BJ (cell line): ENCODE data around the gene DDHD1. TPM values are rescaled to one million over a fixed set of nuclear protein-coding genes. Genes with fewer than 3 reads are reported as not detected.
"Not testable (repeated sequence)": the region's sequence is repeated elsewhere in the genome, so short reads cannot be mapped to it uniquely, and the experiment has no call there.

Experiments used
- CTCF ChIA-PET: fragments of 350-600 bp; formaldehyde crosslinking; extraction: SDS; loops from one replicate; lab custom pipeline; 2021; ENCODE audit warnings: antibody characterized with exemption, inconsistent platforms; lab: Yijun Ruan, JAX
- POLR2A ChIA-PET: fragments of 300-600 bp; sonication (Branson Sonifier 250); formaldehyde crosslinking; extraction: SDS; loops from one replicate; lab custom pipeline; 2021; ENCODE audit warnings: antibody characterized with exemption; lab: Charles Lee
- DNase-seq: peaks from one replicate; pipeline ENCODE4 v3.0.0-alpha.2; 2011; ENCODE audit warnings: low read depth
- H3K27me3 ChIP-seq: 2 replicates; pipeline ENCODE4 v1.6.0; 2011; ENCODE audit warnings: low read length; ENCODE audit not compliant: control insufficient read depth, insufficient read depth
- H3K36me3 ChIP-seq: 2 replicates; pipeline ENCODE4 v1.5.1; 2011; ENCODE audit warnings: low read length; ENCODE audit not compliant: control insufficient read depth, insufficient read depth
- H3K4me3 ChIP-seq: 2 replicates; pipeline ENCODE4 v1.5.1; 2011; ENCODE audit warnings: low read depth, mild to moderate bottlenecking, control low read depth, low read length
- polyA plus RNA-seq: library from polyadenylated mRNA; depleted of rRNA; stranded (reverse); fragments of >200 nt; gene quantifications from 2 replicates; pipeline ENCODE4 v1.2.3, GENCODE V29; 2011
- TF ChIP-seq, protein P1 (sequence below): IDR thresholded peaks from 2 replicates; pipeline ENCODE4 v1.5.1; 2011; ENCODE audit warnings: low read depth, mild to moderate bottlenecking, control low read depth, inconsistent platforms, low read length, moderate library complexity; ENCODE audit not compliant: insufficient read depth

Gene DDHD1
- polyA plus RNA-seq, 1 experiment, result 4.1 TPM

DNA sequence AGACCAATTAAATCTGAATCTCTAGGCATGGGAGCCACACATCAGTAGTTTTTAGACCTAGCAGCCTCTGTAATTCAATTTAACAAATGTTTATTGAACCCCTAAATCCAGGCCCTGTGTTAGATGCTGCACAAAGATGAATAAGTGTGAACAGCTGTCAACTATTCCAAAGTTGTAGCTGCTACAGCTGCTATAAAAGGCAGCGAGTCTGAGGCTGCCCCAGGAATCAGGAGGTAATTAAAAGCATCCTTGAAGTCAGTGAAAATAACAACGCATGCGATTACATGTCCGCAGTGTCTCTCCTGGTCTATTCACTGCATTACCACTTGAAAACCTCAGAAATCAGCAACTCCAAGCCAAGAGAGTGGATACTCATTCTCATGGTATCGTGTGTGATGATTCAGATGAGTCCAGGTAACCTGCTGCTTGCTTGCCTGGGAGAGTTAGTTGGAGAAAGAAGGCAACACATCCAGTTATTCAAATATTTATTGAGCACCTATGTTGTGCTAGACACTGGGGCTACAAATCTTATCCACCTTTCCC lies 34.9 kb upstream of the DDHD1 start:
- H3K36me3 ChIP-seq, result no peaks in the 10 kb centered on the region
- CTCF ChIA-PET, result no interaction called here
- H3K4me3 ChIP-seq, result no peak overlapping the region
- TF ChIP-seq, protein P1, sequence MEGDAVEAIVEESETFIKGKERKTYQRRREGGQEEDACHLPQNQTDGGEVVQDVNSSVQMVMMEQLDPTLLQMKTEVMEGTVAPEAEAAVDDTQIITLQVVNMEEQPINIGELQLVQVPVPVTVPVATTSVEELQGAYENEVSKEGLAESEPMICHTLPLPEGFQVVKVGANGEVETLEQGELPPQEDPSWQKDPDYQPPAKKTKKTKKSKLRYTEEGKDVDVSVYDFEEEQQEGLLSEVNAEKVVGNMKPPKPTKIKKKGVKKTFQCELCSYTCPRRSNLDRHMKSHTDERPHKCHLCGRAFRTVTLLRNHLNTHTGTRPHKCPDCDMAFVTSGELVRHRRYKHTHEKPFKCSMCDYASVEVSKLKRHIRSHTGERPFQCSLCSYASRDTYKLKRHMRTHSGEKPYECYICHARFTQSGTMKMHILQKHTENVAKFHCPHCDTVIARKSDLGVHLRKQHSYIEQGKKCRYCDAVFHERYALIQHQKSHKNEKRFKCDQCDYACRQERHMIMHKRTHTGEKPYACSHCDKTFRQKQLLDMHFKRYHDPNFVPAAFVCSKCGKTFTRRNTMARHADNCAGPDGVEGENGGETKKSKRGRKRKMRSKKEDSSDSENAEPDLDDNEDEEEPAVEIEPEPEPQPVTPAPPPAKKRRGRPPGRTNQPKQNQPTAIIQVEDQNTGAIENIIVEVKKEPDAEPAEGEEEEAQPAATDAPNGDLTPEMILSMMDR, result no peak
- no peak for DNase-seq
- H3K27me3 ChIP-seq, result peaks cover 2% of the 10 kb centered on the region
- POLR2A ChIA-PET, result no interaction called here

DNA sequence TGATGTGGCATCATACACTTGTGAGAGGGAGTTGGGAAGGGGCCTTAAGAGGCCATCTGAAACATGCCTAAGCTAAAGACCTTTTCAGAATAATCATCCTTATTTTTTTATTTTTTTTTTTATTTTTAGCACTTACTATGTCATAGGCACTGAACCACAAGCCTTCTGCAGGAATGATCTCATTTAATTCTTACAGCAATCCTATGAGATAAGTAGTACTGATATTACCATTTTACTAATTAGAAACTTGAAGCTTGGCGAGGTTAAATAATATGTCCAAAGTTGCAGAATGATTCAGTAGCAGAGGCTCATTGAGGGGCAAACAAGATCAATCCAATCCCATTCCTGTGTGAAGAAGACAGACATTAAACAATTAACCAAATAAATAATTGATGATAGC lies 33.4 kb upstream of the DDHD1 start:
- no peak overlapping the region for H3K4me3 ChIP-seq
- H3K36me3 ChIP-seq, result no peaks in the 10 kb centered on the region
- no peak for DNase-seq
- CTCF ChIA-PET, result no interaction called here
- TF ChIP-seq, protein P1, result no peak
- POLR2A ChIA-PET, result no interaction called here
- H3K27me3 ChIP-seq, result peaks cover 8% of the 10 kb centered on the region

DNA sequence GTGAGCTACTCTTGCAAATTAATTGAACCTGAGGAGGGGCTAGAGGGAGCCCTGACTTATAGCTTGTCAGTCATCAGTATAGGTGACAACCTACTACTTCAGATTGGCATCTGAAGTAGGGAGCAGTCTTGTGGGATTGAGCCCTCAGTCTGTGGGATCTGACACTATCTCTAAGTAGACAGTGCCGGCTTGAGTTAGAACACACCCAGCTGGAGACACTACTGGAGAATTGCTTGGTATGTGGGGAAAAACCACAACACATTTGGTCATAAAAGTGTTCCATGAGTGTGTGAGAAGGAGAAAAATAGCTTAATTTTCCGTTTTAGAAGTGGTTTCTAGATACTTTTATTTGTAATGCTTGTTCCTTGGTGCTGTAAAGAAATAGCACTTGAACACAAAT lies 30.5 kb upstream of the DDHD1 start:
- Histone ChIP-seq H3K27me3 (peaks cover 8% of the 10 kb centered on the region), H3K4me3 (no peak overlapping the region), H3K36me3 (no peaks in the 10 kb centered on the region)
- TF ChIP-seq, protein P1, result no peak
- CTCF ChIA-PET, result interaction anchor here (0.8 to 1.5 kb wide), 2 partner anchors 9 to 21 kb away, joined by 3 read pairs; no protein-coding TSS in a partner anchor
- POLR2A ChIA-PET, result no interaction called here
- DNase-seq, result no peak

DNA sequence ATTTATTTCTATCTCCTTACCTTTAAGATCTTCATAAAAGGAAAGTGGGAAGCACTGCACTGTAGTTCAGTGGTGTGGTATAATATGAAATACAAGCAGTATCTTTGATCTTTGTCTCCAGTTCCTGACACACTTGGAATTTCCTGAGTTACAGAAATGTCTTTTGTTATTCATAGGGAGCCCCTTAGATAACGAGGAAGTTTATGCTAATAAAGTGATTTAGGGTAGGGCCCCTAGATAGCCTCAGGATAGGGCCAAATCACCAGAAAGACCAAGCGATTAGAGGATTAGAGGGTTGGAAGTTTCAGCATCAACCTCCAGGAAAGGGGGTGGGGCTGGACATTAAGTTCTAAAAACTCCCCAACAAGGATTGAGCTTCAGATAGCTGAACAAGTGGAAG lies 29.9 kb upstream of the DDHD1 start:
- ChIA-PET CTCF (interaction anchor here (0.8 to 1.5 kb wide), 2 partner anchors 8 to 21 kb away, joined by 3 read pairs; no protein-coding TSS in a partner anchor), POLR2A (no interaction called here)
- H3K4me3 ChIP-seq, result no peak overlapping the region
- no peaks in the 10 kb centered on the region for H3K36me3 ChIP-seq
- TF ChIP-seq, protein P1, result no peak
- DNase-seq, result no peak
- peaks cover 8% of the 10 kb centered on the region for H3K27me3 ChIP-seq

DNA sequence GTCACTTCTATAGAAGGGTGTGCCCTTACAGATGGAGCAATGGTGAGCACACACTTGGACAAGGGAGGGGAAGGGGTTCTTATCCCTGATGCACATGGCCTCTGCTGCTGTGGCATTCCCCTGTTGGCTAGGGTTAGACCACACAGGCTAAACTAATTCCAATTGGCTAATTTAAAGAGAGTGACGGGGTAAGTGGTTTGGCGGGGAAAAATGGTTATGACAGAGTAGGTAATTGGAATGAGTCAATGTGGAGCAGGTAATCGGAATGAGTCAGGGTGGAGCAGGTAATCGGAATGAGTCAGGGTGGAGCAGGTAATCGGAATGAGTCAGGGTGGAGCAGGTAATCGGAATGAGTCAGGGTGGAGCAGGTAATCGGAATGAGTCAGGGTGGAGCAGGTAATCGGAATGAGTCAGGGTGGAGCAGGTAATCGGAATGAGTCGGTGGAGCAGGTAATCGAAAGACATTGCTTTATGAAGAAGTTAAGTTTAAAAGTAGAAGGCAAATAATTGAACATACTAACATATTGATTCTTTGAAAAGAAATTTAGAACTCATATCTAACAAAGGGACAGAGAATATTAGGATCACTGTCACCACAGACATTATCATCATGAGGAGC lies 28.4 kb upstream of the DDHD1 start:
- CTCF ChIA-PET, H3K4me3 ChIP-seq, POLR2A ChIA-PET, H3K36me3 ChIP-seq, DNase-seq: not testable (repeated sequence)
- H3K27me3 ChIP-seq, result peaks cover 11% of the 10 kb centered on the region
